CD4-positive, alpha-beta memory T cell (primary cell): ENCODE measurements around the gene CYB5D1. TPM values are rescaled to one million over a fixed set of nuclear protein-coding genes. Genes with fewer than 3 reads are reported as not detected.

Source experiments
- CTCF ChIA-PET: fragments of 350-600 bp; sonication (Branson Sonifier 250); formaldehyde crosslinking; loops from one replicate; lab custom pipeline; 2021; ENCODE audit warnings: inconsistent platforms; ENCODE audit not compliant: partially characterized antibody; lab: Charles Lee
- POLR2A ChIA-PET: fragments of 350-600 bp; sonication (Branson Sonifier 250); formaldehyde crosslinking; loops from one replicate; lab custom pipeline; 2021; ENCODE audit not compliant: partially characterized antibody; lab: Charles Lee
- DNase-seq, 5 donors: peaks; one replicate each; pipeline versions ENCODE4 v3.0.0 to v3.0.0-alpha.2; 2020 to 2022; ENCODE audit warnings: mixed read lengths in 1 of 5
- H3K27ac ChIP-seq: one replicate; pipeline ENCODE4 v1.7.0; 2013; ENCODE audit warnings: low read depth, low read length
- H3K27me3 ChIP-seq: 2 replicates; pipeline ENCODE4 v1.7.0; 2013; ENCODE audit warnings: mild to moderate bottlenecking, low read length, moderate library complexity; ENCODE audit not compliant: insufficient read depth
- H3K36me3 ChIP-seq: 2 replicates; pipeline ENCODE4 v1.7.0; 2013; ENCODE audit warnings: mild to moderate bottlenecking, low read length, moderate library complexity; ENCODE audit not compliant: insufficient read depth
- H3K4me1 ChIP-seq: 2 replicates; pipeline ENCODE4 v1.7.0; 2013; ENCODE audit warnings: mild to moderate bottlenecking, low read length, moderate library complexity; ENCODE audit not compliant: insufficient read depth
- H3K4me3 ChIP-seq, 2 donors: one replicate each; pipeline ENCODE4 v1.7.0; 2013; ENCODE audit warnings: low read length in 2 of 2, mild to moderate bottlenecking in 1 of 2
- H3K9me3 ChIP-seq, 2 donors: one replicate each; pipeline ENCODE4 v1.7.0; 2013; ENCODE audit warnings: low read length in 2 of 2, control low read depth in 1 of 2; ENCODE audit not compliant: control insufficient read depth in 1 of 2
- H3K27ac Mint-ChIP-seq, 7 donors: one replicate each; pipeline ENCODE4 v1.8.0; 2020 to 2021; ENCODE audit warnings: mixed read lengths in 7 of 7, mild to moderate bottlenecking in 6 of 7, inconsistent platforms in 3 of 7, moderate library complexity in 3 of 7
- H3K27me3 Mint-ChIP-seq, 2 donors: one replicate each; pipeline ENCODE4 v1.8.0; 2020 to 2021; ENCODE audit warnings: mixed read lengths in 2 of 2
- H3K36me3 Mint-ChIP-seq, 2 donors: one replicate each; pipeline ENCODE4 v1.8.0; 2020 to 2021; ENCODE audit warnings: mixed read lengths in 2 of 2, inconsistent platforms in 1 of 2, mild to moderate bottlenecking in 1 of 2
- H3K4me1 Mint-ChIP-seq, 4 donors: one replicate each; pipeline ENCODE4 v1.8.0; 2020 to 2021; ENCODE audit warnings: mixed read lengths in 4 of 4, mild to moderate bottlenecking in 1 of 4
- H3K4me3 Mint-ChIP-seq, 8 donors: one replicate each; pipeline ENCODE4 v1.8.0; 2020 to 2021; ENCODE audit warnings: mixed read lengths in 8 of 8, mild to moderate bottlenecking in 7 of 8, moderate library complexity in 6 of 8, inconsistent platforms in 3 of 8
- H3K9me3 Mint-ChIP-seq, 8 donors: one replicate each; pipeline ENCODE4 v1.8.0; 2020 to 2021; ENCODE audit warnings: mixed read lengths in 8 of 8, mild to moderate bottlenecking in 5 of 8, inconsistent platforms in 3 of 8, moderate library complexity in 1 of 8
- intact Hi-C: fragments of 100-400 bp; cut with micrococcal nuclease; formaldehyde crosslinking; loops from one replicate; pipeline ENCODE4 v1.15.1; 2023
- polyA plus RNA-seq, 2 donors: library from polyadenylated mRNA; unstranded; fragments of 300-500 nt; fragmentation: Illumina TruSeq; gene quantifications; one replicate each; pipeline ENCODE4 v1.2.3, GENCODE V29; 2021
- total RNA-seq, 2 experiments: library from RNA; stranded (reverse); gene quantifications; one replicate each; pipeline ENCODE4 v1.2.3, GENCODE V29; 2021

CYB5D1 gene
- total and polyA plus RNA-seq, 4 experiments from 2014 or later: 5.1 to 11.4 (median 6.9) TPM

- no peak overlapping the region for H3K4me3 ChIP-seq
- no peaks in the 10 kb centered on the region for H3K9me3 ChIP-seq
- DNase-seq: no peak
- no peaks in the 10 kb centered on the region for H3K27me3 ChIP-seq
- peaks cover 0 to 3% (median 0%) of the 10 kb centered on the region in 4 donors for H3K4me1 Mint-ChIP-seq
- H3K27ac ChIP-seq: no peak overlapping the region
- CTCF ChIA-PET: interaction anchor here (0.9 to 4.0 kb wide), 13 partner anchors 9 to 234 kb away, joined by 3 to 19 read pairs (median 4); partner anchors contain the start of gene NAA38
- H3K9me3 Mint-ChIP-seq: no peaks in the 10 kb centered on the region
- intact Hi-C loops: no loop called here
- no peak overlapping the region for H3K27ac Mint-ChIP-seq
- POLR2A ChIA-PET: interaction anchor here (1.4 to 1.7 kb wide), 2 partner anchors 11 to 33 kb away, joined by 4 to 8 read pairs; partner anchors contain the start of genes CYB5D1, KDM6B and NAA38
- H3K27me3 Mint-ChIP-seq: peaks cover 0 to 1% of the 10 kb centered on the region in 2 donors
- no peak overlapping the region for H3K4me3 Mint-ChIP-seq
- H3K4me1 ChIP-seq: no peaks in the 10 kb centered on the region
- H3K36me3 ChIP-seq: no peaks in the 10 kb centered on the region
- H3K36me3 Mint-ChIP-seq: no peaks in the 10 kb centered on the region
Measured at GRCh38 chr17:7824021-7824924, 33.5 kb upstream of the CYB5D1 start.

DNA sequence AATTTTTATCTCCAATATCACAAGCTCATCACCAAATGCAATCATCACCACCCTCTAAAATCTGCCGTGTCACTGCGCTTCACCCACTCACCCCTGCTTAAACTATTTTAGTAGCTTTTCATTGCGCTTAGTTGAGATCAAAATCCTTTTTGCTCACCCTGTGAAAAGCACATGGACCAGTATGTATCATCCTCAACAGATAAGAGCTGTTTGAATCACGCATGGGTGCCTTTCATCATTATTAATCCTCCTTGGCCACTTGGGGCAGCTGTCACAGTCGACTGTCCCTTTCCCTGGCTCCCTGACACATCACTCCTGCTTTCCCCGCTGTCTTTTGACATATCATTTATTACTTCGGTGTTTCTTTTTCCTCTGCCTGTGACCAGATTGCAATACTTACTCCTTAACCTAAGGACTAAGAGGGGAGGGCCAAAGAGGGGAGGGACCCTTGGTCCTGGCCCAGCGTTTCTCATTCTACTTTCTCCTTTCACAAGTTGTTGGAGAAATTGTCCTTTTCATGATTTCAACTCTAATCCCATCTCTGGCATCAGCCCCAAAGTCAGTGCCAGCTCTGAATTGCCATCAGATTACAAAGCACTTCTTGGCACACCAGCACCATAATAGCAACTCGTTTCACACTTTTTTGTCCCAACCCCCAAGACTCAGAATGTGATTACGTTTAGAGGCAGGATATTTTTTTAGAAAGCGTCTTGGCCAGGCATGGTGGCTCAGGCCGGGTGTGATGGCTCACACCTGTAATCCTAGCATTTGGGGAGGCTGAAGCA is 32.4 kb upstream of the CYB5D1 start:
- peaks cover 0 to 1% of the 10 kb centered on the region in 2 donors for H3K27me3 Mint-ChIP-seq
- no peaks in the 10 kb centered on the region for H3K36me3 ChIP-seq
- H3K36me3 Mint-ChIP-seq: no peaks in the 10 kb centered on the region
- no peaks in the 10 kb centered on the region for H3K27me3 ChIP-seq
- H3K4me1 ChIP-seq: no peaks in the 10 kb centered on the region
- H3K4me1 Mint-ChIP-seq: peaks cover 0 to 3% (median 0%) of the 10 kb centered on the region in 4 donors
- no peak overlapping the region for H3K27ac Mint-ChIP-seq
- H3K9me3 ChIP-seq: no peaks in the 10 kb centered on the region
- ChIA-PET POLR2A (interaction anchor here (0.7 to 1.7 kb wide), 3 partner anchors 9 to 32 kb away, joined by 4 to 8 read pairs (median 4); partner anchors contain the start of genes CYB5D1, KDM6B and NAA38), CTCF (interaction anchor here (0.9 to 4.0 kb wide), 12 partner anchors 8 to 232 kb away, joined by 3 to 19 read pairs (median 4); partner anchors contain the start of genes NAA38 and TP53)
- intact Hi-C loops: no loop called here
- H3K4me3 ChIP-seq: no peak overlapping the region
- H3K27ac ChIP-seq: no peak overlapping the region
- H3K9me3 Mint-ChIP-seq: no peaks in the 10 kb centered on the region
- no peak overlapping the region for H3K4me3 Mint-ChIP-seq
- no peak for DNase-seq

- Histone ChIP-seq H3K9me3 (no peaks in the 10 kb centered on the region), H3K27ac (no peak overlapping the region), H3K36me3 (no peaks in the 10 kb centered on the region), H3K27me3 (no peaks in the 10 kb centered on the region), H3K4me3 (no peak overlapping the region), H3K4me1 (peaks cover 6% of the 10 kb centered on the region)
- Mint-ChIP-seq H3K27ac (peak overlapping the region in 1 of 7 donors; percentile 9), H3K36me3 (peaks cover 0 to 17% of the 10 kb centered on the region in 2 donors), H3K9me3 (peaks cover 0 to 3% (median 0%) of the 10 kb centered on the region in 8 donors), H3K27me3 (peaks cover 0 to 11% of the 10 kb centered on the region in 2 donors), H3K4me3 (no peak overlapping the region), H3K4me1 (peaks cover 6 to 22% (median 7%) of the 10 kb centered on the region in 4 donors)
- no peak for DNase-seq
- intact Hi-C loops: no loop called here
- POLR2A ChIA-PET: interaction anchor here (9.0 kb wide), 1 partner anchor 17 kb away, joined by 238 read pairs; no protein-coding TSS in a partner anchor
- CTCF ChIA-PET: interaction anchor here (0.8 to 0.9 kb wide), 2 partner anchors 10 to 27 kb away, joined by 3 read pairs; partner anchors contain the start of gene NAA38
Measured at GRCh38 chr17:7830616-7831015, 27.2 kb upstream of the CYB5D1 start.

DNA sequence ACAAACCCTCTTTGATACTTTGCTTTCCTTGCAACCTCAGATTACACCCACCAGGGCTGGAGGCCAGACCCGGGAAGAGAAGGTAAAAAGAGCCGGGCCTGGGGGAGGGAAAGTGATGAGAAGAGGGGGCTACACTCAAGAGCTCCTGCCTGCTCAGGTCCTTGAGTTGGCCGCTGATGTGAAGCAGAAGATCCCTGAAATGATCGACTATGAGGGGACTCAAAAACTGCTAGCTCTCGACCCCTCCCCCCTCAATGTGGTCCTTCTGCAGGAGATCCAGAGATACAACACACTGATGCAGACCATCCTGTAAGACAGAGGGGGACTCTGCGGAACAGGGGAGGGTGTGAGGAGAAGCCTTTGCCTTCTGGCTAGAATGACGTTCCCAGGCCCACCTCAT is 26.6 kb upstream of the CYB5D1 start:
- Mint-ChIP-seq H3K27ac (peak overlapping the region in 1 of 7 donors; percentile 9), H3K4me3 (no peak overlapping the region)

GRCh38 chr17:7832431-7832830 is 25.4 kb upstream of the CYB5D1 start:
- Mint-ChIP-seq H3K36me3 (peaks cover 0 to 17% of the 10 kb centered on the region in 2 donors), H3K27ac (peak overlapping the region in 1 of 7 donors; percentile 100), H3K9me3 (peaks cover 0 to 3% (median 0%) of the 10 kb centered on the region in 8 donors), H3K4me1 (peaks cover 18 to 39% (median 21%) of the 10 kb centered on the region in 4 donors), H3K4me3 (peak overlapping the region in 3 of 8 donors; percentile 29 to 84 (median 32)), H3K27me3 (peaks cover 0 to 11% of the 10 kb centered on the region in 2 donors)
- Histone ChIP-seq H3K4me1 (peaks cover 23% of the 10 kb centered on the region), H3K9me3 (no peaks in the 10 kb centered on the region), H3K36me3 (no peaks in the 10 kb centered on the region), H3K4me3 (no peak overlapping the region), H3K27me3 (no peaks in the 10 kb centered on the region), H3K27ac (no peak overlapping the region)
- DNase-seq: no peak
- POLR2A ChIA-PET: interaction anchor here (0.5 to 9.0 kb wide), 4 partner anchors 15 to 200 kb away, joined by 3 to 238 read pairs (median 46); partner anchors contain the start of genes CNTROB, CYB5D1, NAA38 and TRAPPC1
- intact Hi-C loops: no loop called here
- CTCF ChIA-PET: interaction anchor here (2.8 to 6.1 kb wide), 4 partner anchors 13 to 158 kb away, joined by 13 to 65 read pairs (median 18); no protein-coding TSS in a partner anchor

More for the DNA sequence above, 26.6 kb upstream of the CYB5D1 start:
- no peak for DNase-seq
- H3K27ac ChIP-seq: no peak overlapping the region
- H3K27me3 ChIP-seq: no peaks in the 10 kb centered on the region
- Mint-ChIP-seq H3K36me3 (peaks cover 0 to 17% of the 10 kb centered on the region in 2 donors), H3K4me1 (peaks cover 8 to 27% (median 10%) of the 10 kb centered on the region in 4 donors), H3K27me3 (peaks cover 0 to 11% of the 10 kb centered on the region in 2 donors), H3K9me3 (peaks cover 0 to 3% (median 0%) of the 10 kb centered on the region in 8 donors)
- ChIA-PET POLR2A (interaction anchor here (9.0 kb wide), 1 partner anchor 16 kb away, joined by 238 read pairs; no protein-coding TSS in a partner anchor), CTCF (interaction anchor here (0.8 to 4.9 kb wide), 4 partner anchors 8 to 159 kb away, joined by 3 to 19 read pairs (median 4); partner anchors contain the start of gene NAA38)
- peaks cover 11% of the 10 kb centered on the region for H3K4me1 ChIP-seq
- H3K4me3 ChIP-seq: no peak overlapping the region
- no peaks in the 10 kb centered on the region for H3K36me3 ChIP-seq
- no peaks in the 10 kb centered on the region for H3K9me3 ChIP-seq
- intact Hi-C loops: no loop called here

- DNase-seq: peak in 1 of 5 donors; percentile 46
- POLR2A ChIA-PET: interaction anchor here (0.5 to 9.0 kb wide), 14 partner anchors 14 to 354 kb away, joined by 3 to 238 read pairs (median 4); partner anchors contain the start of genes ALOXE3, CNTROB, CYB5D1 and FXR2
- intact Hi-C loops: no loop called here
- Mint-ChIP-seq H3K9me3 (peaks cover 0 to 3% (median 0%) of the 10 kb centered on the region in 8 donors), H3K4me1 (peaks cover 22 to 44% (median 26%) of the 10 kb centered on the region in 4 donors), H3K27me3 (peaks cover 0 to 11% of the 10 kb centered on the region in 2 donors), H3K4me3 (peak overlapping the region; percentile 84 to 98 (median 94)), H3K36me3 (peaks cover 0 to 17% of the 10 kb centered on the region in 2 donors), H3K27ac (peak overlapping the region; percentile 99 to 100 (median 99))
- H3K36me3 ChIP-seq: no peaks in the 10 kb centered on the region
- CTCF ChIA-PET: interaction anchor here (0.8 to 6.1 kb wide), 11 partner anchors 8 to 157 kb away, joined by 3 to 65 read pairs (median 6); partner anchors contain the start of gene NAA38
- peaks cover 29% of the 10 kb centered on the region for H3K4me1 ChIP-seq
- H3K9me3 ChIP-seq: no peaks in the 10 kb centered on the region
- peak overlapping the region; percentile 98 for H3K27ac ChIP-seq
- H3K4me3 ChIP-seq: peak overlapping the region in 1 of 2 donors; percentile 84
- no peaks in the 10 kb centered on the region for H3K27me3 ChIP-seq
Measured at GRCh38 chr17:7833011-7833794, 24.6 kb upstream of the CYB5D1 start.
